Endothelial cell of umbilical vein (primary cell): ENCODE data around the gene SLC19A1. TPM values are rescaled to one million over a fixed set of nuclear protein-coding genes. Genes with fewer than 3 reads are reported as not detected.

Experiments used
- BruUV-seq: library from RNA; stranded (reverse); fragments of 400-500 nt; replicated peaks from 2 replicates; lab custom pipeline; 2021; lab: Mats Ljungman, UMichigan
- CTCF ChIA-PET: fragments of 300-600, 350-600 bp; sonication (Branson Sonifier 250); formaldehyde crosslinking; loops from one replicate; lab custom pipeline; 2021; ENCODE audit warnings: antibody characterized with exemption, inconsistent platforms; lab: Charles Lee
- POLR2A ChIA-PET: fragments of 300-600, 350-600 bp; sonication (Branson Sonifier 250); formaldehyde crosslinking; loops from one replicate; lab custom pipeline; 2021; ENCODE audit warnings: antibody characterized with exemption, inconsistent platforms; lab: Charles Lee
- DNase-seq: peaks from one replicate; pipeline ENCODE4 v3.0.0-alpha.2; 2011; ENCODE audit warnings: low read depth, low spot score
- FAIRE-seq: peaks from 2 replicates; lab custom pipeline; 2011; peaks lifted over from hg19 to GRCh38; lab: Jason Lieb, UNC
- H2AFZ ChIP-seq: 2 replicates; pipeline ENCODE4 v1.6.0; 2012; ENCODE audit warnings: low read depth, low read length, control low read depth, inconsistent platforms
- H3K27ac ChIP-seq: 2 replicates; pipeline ENCODE4 v1.5.1; 2011; ENCODE audit warnings: low read depth, mild to moderate bottlenecking, control low read depth, low read length, moderate library complexity; ENCODE audit not compliant: insufficient read depth
- H3K27me3 ChIP-seq, 2 experiments: 2 replicates each; pipeline versions ENCODE4 v1.6.0 to v1.6.1; 2011; ENCODE audit warnings: low read length in 2 of 2, mixed read lengths in 1 of 2; ENCODE audit not compliant: control insufficient read depth in 2 of 2, insufficient read depth in 2 of 2
- H3K36me3 ChIP-seq, 2 experiments: 2 replicates in 1 of 2; 3 replicates in 1 of 2; pipeline ENCODE4 v1.5.1; 2011; ENCODE audit warnings: low read length in 2 of 2, mild to moderate bottlenecking in 1 of 2, moderate library complexity in 1 of 2; ENCODE audit not compliant: control insufficient read depth in 2 of 2, insufficient read depth in 2 of 2; ENCODE audit errors: extremely low read depth in 1 of 2
- H3K4me1 ChIP-seq: 3 replicates; pipeline ENCODE4 v1.5.1; 2011; ENCODE audit warnings: mild to moderate bottlenecking, low read length; ENCODE audit not compliant: control insufficient read depth, insufficient read depth; ENCODE audit errors: extremely low read depth
- H3K4me2 ChIP-seq: 2 replicates; pipeline ENCODE4 v1.6.1; 2011; ENCODE audit warnings: low read length, control low read depth, mixed read lengths; ENCODE audit not compliant: insufficient read depth
- H3K4me3 ChIP-seq, 3 experiments: fragments of 200-600 bp in 1 of 3; sonication (generic), shearing (Covaris generic) in 1 of 3; replicated peaks in 1 of 3; 2 replicates each; pipeline ENCODE4 v1.5.1; 2011 to 2016; ENCODE audit warnings: control low read depth in 3 of 3, low read length in 3 of 3, mild to moderate bottlenecking in 2 of 3, inconsistent platforms in 1 of 3, low read depth in 1 of 3, moderate library complexity in 1 of 3; ENCODE audit not compliant: insufficient read depth in 1 of 3
- H3K79me2 ChIP-seq: 2 replicates; pipeline ENCODE4 v1.6.0; 2012; ENCODE audit warnings: low read length, inconsistent platforms; ENCODE audit not compliant: control insufficient read depth, insufficient read depth
- H3K9ac ChIP-seq: replicated peaks from 2 replicates; pipeline ENCODE3; 2011; ENCODE audit warnings: low read length, control low read depth; ENCODE audit not compliant: insufficient read depth; ENCODE audit errors: extremely low read depth
- H3K9me1 ChIP-seq: replicated peaks from 3 replicates; pipeline ENCODE4 v1.6.0; 2011; ENCODE audit warnings: mild to moderate bottlenecking, low read length; ENCODE audit not compliant: control insufficient read depth, insufficient read depth; ENCODE audit errors: extremely low read depth
- H3K9me3 ChIP-seq: replicated peaks from 2 replicates; pipeline ENCODE4 v1.5.1; 2012; ENCODE audit warnings: low read length, inconsistent platforms; ENCODE audit not compliant: control insufficient read depth, insufficient read depth
- H4K20me1 ChIP-seq: replicated peaks from 2 replicates; pipeline ENCODE3; 2011; ENCODE audit warnings: mild to moderate bottlenecking, low read length; ENCODE audit not compliant: control insufficient read depth, insufficient read depth; ENCODE audit errors: extremely low read depth
- EZH2 ChIP-seq: IDR thresholded peaks from 2 replicates; pipeline ENCODE4 v1.6.1; 2012; ENCODE audit warnings: borderline replicate concordance, low read depth, mild to moderate bottlenecking, moderate library complexity, low read length, inconsistent platforms; ENCODE audit not compliant: severe bottlenecking
- GATA2 ChIP-seq: IDR thresholded peaks from 2 replicates; pipeline ENCODE4 v1.7.0; 2011; ENCODE audit warnings: low read depth, mild to moderate bottlenecking, moderate library complexity, mixed read lengths, low read length; ENCODE audit not compliant: insufficient read length, insufficient read depth
- JUN ChIP-seq: IDR thresholded peaks from 2 replicates; pipeline ENCODE4 v1.6.1; 2011; ENCODE audit warnings: borderline replicate concordance, low read depth; ENCODE audit not compliant: insufficient read length, insufficient read depth
- MAX ChIP-seq: IDR thresholded peaks from 2 replicates; pipeline ENCODE4 v1.6.1; 2011; ENCODE audit not compliant: insufficient read depth, insufficient read length
- MYC ChIP-seq: IDR thresholded peaks from one replicate; pipeline ENCODE4 v1.6.1; 2011; ENCODE audit warnings: mild to moderate bottlenecking, low read depth, low read length
- POLR2A ChIP-seq: IDR thresholded peaks from 2 replicates; pipeline ENCODE4 v1.6.1; 2012; ENCODE audit warnings: low read depth, mild to moderate bottlenecking, control low read depth, low read length
- dilution Hi-C: fragments of 300-500 bp; cut with MboI; formaldehyde crosslinking; loops from one replicate; pipeline ENCODE4 v1.15.0; 2019; ENCODE audit warnings: low sequenced_read_pairs; ENCODE audit not compliant: extremely low pct_ligation_motif_present
- intact Hi-C: fragments of 100-400 bp; cut with micrococcal nuclease; formaldehyde crosslinking; loops from one replicate; pipeline ENCODE4 v1.10.0; 2022
- polyA plus RNA-seq, 4 experiments: library from polyadenylated mRNA; depleted of rRNA in 3 of 4; stranded (reverse) in 3 of 4; unstranded in 1 of 4; fragments of >200 nt; gene quantifications; 2 replicates each; pipeline versions ENCODE4 v1.2.1 to v1.2.3, GENCODE V29; 2011 to 2012; ENCODE audit warnings: missing spikeins in 1 of 4
- total RNA-seq: library from RNA; stranded (reverse); gene quantifications from 2 replicates; pipeline ENCODE4 v1.2.3, GENCODE V29; 2021

SLC19A1 gene
- total and polyA plus RNA-seq, 2 donors (not counting 3 experiments of a cell fraction or from before 2014, with no cell fraction given), result 36.3 to 54.6 TPM

GRCh38 chr21:45472445-45473365 lies 69.5 kb downstream of the SLC19A1 start:
- Histone ChIP-seq H3K9ac (no peak overlapping the region), H3K4me3 (no peak overlapping the region), H3K4me2 (no peak overlapping the region), H3K27ac (no peak overlapping the region), H2AFZ (no peak overlapping the region), H3K27me3 (no peaks in the 10 kb centered on the region), H3K79me2 (peaks cover 24% of the 10 kb centered on the region), H3K9me1 (no peaks in the 10 kb centered on the region), H3K36me3 (peaks cover 6 to 22% of the 10 kb centered on the region in 2 experiments), H4K20me1 (no peaks in the 10 kb centered on the region), H3K4me1 (peaks cover 22% of the 10 kb centered on the region), H3K9me3 (no peaks in the 10 kb centered on the region)
- intact Hi-C loops, result loop anchor here (10.0 kb wide), 1 partner anchor 62 kb away; no protein-coding TSS in a partner anchor
- ChIA-PET POLR2A (no interaction called here), CTCF (interaction anchor here (1.6 kb wide), 1 partner anchor 13 kb away, joined by 4 read pairs; no protein-coding TSS in a partner anchor)
- FAIRE-seq (no peak), DNase-seq (no peak)
- TF ChIP-seq JUN, result no peak
- TF ChIP-seq MAX, result no peak
- no peak for TF ChIP-seq EZH2
- TF ChIP-seq POLR2A, result no peak
- no peak for TF ChIP-seq MYC
- no peak for TF ChIP-seq GATA2
- dilution Hi-C loops, result no loop called here
- BruUV-seq, result no TSS peak
